ENCODE measurements around the gene CCDC188. TPM values are rescaled to one million over a fixed set of nuclear protein-coding genes. Genes with fewer than 3 reads are reported as not detected.

The CCDC188 gene
- total RNA-seq, 1 experiment from 2014 or later: not detected

- Histone ChIP-seq H3K18ac (ENCODE audit: insufficient read length, low read depth, low read length) (no peak overlapping the region), H2BK120ac (ENCODE audit: low read depth, low read length, poor library complexity, severe bottlenecking) (no peak overlapping the region), H3K56ac (ENCODE audit: insufficient read length, low read depth, low read length) (no peak overlapping the region), H3K27ac (ENCODE audit: insufficient read length, low read depth, low read length) (no peak overlapping the region), H3K23ac (ENCODE audit: insufficient read length, low read depth, low read length) (no peak overlapping the region), H2BK12ac (ENCODE audit: insufficient read length, low read depth, low read length) (no peak overlapping the region), H3K4me1 (ENCODE audit: insufficient read depth, low read length) (no peaks in the 10 kb centered on the region), H3K4ac (ENCODE audit: low read depth, low read length) (no peak overlapping the region), H2BK20ac (ENCODE audit: low read depth, low read length, poor library complexity, severe bottlenecking) (no peak overlapping the region), H3K79me2 (ENCODE audit: insufficient read depth, low read length) (peaks cover 35% of the 10 kb centered on the region), H2AFZ (ENCODE audit: low read length) (no peak overlapping the region), H3K9me3 (ENCODE audit: control insufficient read depth, low read depth, low read length) (no peaks in the 10 kb centered on the region), H2BK5ac (ENCODE audit: insufficient read length, low read length) (no peak overlapping the region), H2AK5ac (ENCODE audit: insufficient read length, low read length) (no peak overlapping the region), H3K79me1 (ENCODE audit: insufficient read depth, low read depth, low read length, poor library complexity, severe bottlenecking) (peaks cover 14% of the 10 kb centered on the region), H2BK15ac (ENCODE audit: low read depth, low read length) (no peak overlapping the region), H3K23me2 (ENCODE audit: insufficient read length, low read depth, low read length, poor library complexity, severe bottlenecking) (peaks cover under 1% of the 10 kb centered on the region), H3K9ac (ENCODE audit: extremely low read depth, insufficient read length, low read length) (no peak overlapping the region), H4K91ac (ENCODE audit: insufficient read length, low read depth, low read length) (no peak overlapping the region), H3K14ac (ENCODE audit: insufficient read depth, low read length) (no peak overlapping the region), H3T11ph (ENCODE audit: low read length) (no peak overlapping the region), H4K20me1 (ENCODE audit: control insufficient read depth, insufficient read depth, insufficient read length) (no peaks in the 10 kb centered on the region), H4K8ac (replicated peaks; ENCODE audit: insufficient read length, low read depth, low read length) (no peak overlapping the region), H4K5ac (ENCODE audit: insufficient read length, low read depth, low read length) (no peak overlapping the region), H3K4me2 (ENCODE audit: insufficient read depth, insufficient read length, low read length) (no peak overlapping the region), H3K27me3 (ENCODE audit: insufficient read depth, low read length) (no peaks in the 10 kb centered on the region)
- Mint-ChIP-seq H3K27me3 (ENCODE audit: low read depth) (no peaks in the 10 kb centered on the region; the same call in 1 of the 2 replicates), H3K9me3 (no peaks in the 10 kb centered on the region), H3K4me3 (no peak overlapping the region), H3K4me1 (peaks cover 16 to 20% of the 10 kb centered on the region in 2 experiments), H3K27ac (no peak overlapping the region), H3K36me3 (ENCODE audit: insufficient read depth in 1 of 3, low read depth in 3 of 3) (peaks cover 57 to 92% (median 89%) of the 10 kb centered on the region in 3 experiments)
- TF ChIP-seq, protein P1, sequence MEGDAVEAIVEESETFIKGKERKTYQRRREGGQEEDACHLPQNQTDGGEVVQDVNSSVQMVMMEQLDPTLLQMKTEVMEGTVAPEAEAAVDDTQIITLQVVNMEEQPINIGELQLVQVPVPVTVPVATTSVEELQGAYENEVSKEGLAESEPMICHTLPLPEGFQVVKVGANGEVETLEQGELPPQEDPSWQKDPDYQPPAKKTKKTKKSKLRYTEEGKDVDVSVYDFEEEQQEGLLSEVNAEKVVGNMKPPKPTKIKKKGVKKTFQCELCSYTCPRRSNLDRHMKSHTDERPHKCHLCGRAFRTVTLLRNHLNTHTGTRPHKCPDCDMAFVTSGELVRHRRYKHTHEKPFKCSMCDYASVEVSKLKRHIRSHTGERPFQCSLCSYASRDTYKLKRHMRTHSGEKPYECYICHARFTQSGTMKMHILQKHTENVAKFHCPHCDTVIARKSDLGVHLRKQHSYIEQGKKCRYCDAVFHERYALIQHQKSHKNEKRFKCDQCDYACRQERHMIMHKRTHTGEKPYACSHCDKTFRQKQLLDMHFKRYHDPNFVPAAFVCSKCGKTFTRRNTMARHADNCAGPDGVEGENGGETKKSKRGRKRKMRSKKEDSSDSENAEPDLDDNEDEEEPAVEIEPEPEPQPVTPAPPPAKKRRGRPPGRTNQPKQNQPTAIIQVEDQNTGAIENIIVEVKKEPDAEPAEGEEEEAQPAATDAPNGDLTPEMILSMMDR (conservative IDR thresholded peaks at IDR 0.05): no peak
- no CpG with 5 or more reads among the region's 13 CpGs for WGBS (ENCODE audit: extremely low coverage, insufficient read length, low lambda C conversion rate)
- DNase-seq: no peak
These were observed 27.3 kb downstream of the CCDC188 start for GRCh38 chr22:20123366-20124082.

Data from H9 (cell line).